Stomach (tissue), 4 donors: ENCODE results near the gene PAPLN.

Source experiments
- CTCF ChIP-seq, 7 experiments: fragments of 450-650 bp in 4 of 7; fragments of 200-600 bp in 3 of 7; sonication (generic) in 3 of 7; IDR thresholded peaks; one replicate each; pipeline ENCODE4 v1.5.1; 2016 to 2019; ENCODE audit warnings: antibody characterized with exemption in 7 of 7, control low read depth in 2 of 7, mild to moderate bottlenecking in 1 of 7
- POLR2AphosphoS5 ChIP-seq, 3 donors: sonication (generic); formaldehyde crosslinking; IDR thresholded peaks; one replicate each; pipeline ENCODE4 v1.6.1; 2016; ENCODE audit warnings: antibody characterized with exemption in 3 of 3

GRCh38 chr14:73305499-73305898, 68.2 kb downstream of the PAPLN start:
- no peak for TF ChIP-seq CTCF (IDR thresholded peaks at IDR 0.05)
- no peak for TF ChIP-seq POLR2AphosphoS5 (IDR thresholded peaks at IDR 0.05)
